HEK293T (cell line): ENCODE measurements around the gene MUSTN1.

Source experiments
- BHLHE40 ChIP-seq: fragments of 450-650 bp; IDR thresholded peaks from 2 replicates; pipeline ENCODE4 v1.6.1; 2016; ENCODE audit warnings: mild to moderate bottlenecking, moderate library complexity, borderline replicate concordance
- CTBP1 ChIP-seq: fragments of 450-650 bp; IDR thresholded peaks from 2 replicates; pipeline ENCODE4 v1.6.1; 2016; ENCODE audit warnings: borderline replicate concordance
- ELF4 ChIP-seq: fragments of 450-650 bp; IDR thresholded peaks from 2 replicates; pipeline ENCODE4 v1.6.1; 2017; ENCODE audit warnings: antibody characterized with exemption
- FOXA1 ChIP-seq: fragments of 450-650 bp; IDR thresholded peaks from 2 replicates; pipeline ENCODE4 v1.6.1; 2016; ENCODE audit warnings: mild to moderate bottlenecking
- FOXK2 ChIP-seq: fragments of 450-650 bp; IDR thresholded peaks from 2 replicates; pipeline ENCODE4 v1.6.1; 2016; ENCODE audit warnings: mild to moderate bottlenecking
- FOXM1 ChIP-seq: fragments of 450-650 bp; IDR thresholded peaks from 2 replicates; pipeline ENCODE4 v1.6.1; 2017; ENCODE audit warnings: mild to moderate bottlenecking, borderline replicate concordance
- HDGF ChIP-seq: fragments of 450-650 bp; IDR thresholded peaks from 2 replicates; pipeline ENCODE4 v1.6.1; 2017; ENCODE audit warnings: antibody characterized with exemption, borderline replicate concordance
- L3MBTL2 ChIP-seq: fragments of 450-650 bp; conservative IDR thresholded peaks from 2 replicates; pipeline ENCODE4 v1.6.1; 2016; ENCODE audit warnings: mild to moderate bottlenecking
- LEF1 ChIP-seq: fragments of 450-650 bp; IDR thresholded peaks from 2 replicates; pipeline ENCODE4 v1.6.1; 2017; ENCODE audit warnings: mild to moderate bottlenecking, borderline replicate concordance
- PKNOX1 ChIP-seq: fragments of 450-650 bp; IDR thresholded peaks from 2 replicates; pipeline ENCODE4 v1.6.1; 2016
- SP1 ChIP-seq: fragments of 450-650 bp; IDR thresholded peaks from 2 replicates; pipeline ENCODE4 v1.6.1; 2017
- SUZ12 ChIP-seq: fragments of 450-650 bp; IDR thresholded peaks from 2 replicates; pipeline ENCODE4 v1.6.1; 2016; ENCODE audit warnings: mild to moderate bottlenecking
- TARDBP ChIP-seq: fragments of 450-650 bp; IDR thresholded peaks from 2 replicates; pipeline ENCODE4 v1.6.1; 2016

DNA sequence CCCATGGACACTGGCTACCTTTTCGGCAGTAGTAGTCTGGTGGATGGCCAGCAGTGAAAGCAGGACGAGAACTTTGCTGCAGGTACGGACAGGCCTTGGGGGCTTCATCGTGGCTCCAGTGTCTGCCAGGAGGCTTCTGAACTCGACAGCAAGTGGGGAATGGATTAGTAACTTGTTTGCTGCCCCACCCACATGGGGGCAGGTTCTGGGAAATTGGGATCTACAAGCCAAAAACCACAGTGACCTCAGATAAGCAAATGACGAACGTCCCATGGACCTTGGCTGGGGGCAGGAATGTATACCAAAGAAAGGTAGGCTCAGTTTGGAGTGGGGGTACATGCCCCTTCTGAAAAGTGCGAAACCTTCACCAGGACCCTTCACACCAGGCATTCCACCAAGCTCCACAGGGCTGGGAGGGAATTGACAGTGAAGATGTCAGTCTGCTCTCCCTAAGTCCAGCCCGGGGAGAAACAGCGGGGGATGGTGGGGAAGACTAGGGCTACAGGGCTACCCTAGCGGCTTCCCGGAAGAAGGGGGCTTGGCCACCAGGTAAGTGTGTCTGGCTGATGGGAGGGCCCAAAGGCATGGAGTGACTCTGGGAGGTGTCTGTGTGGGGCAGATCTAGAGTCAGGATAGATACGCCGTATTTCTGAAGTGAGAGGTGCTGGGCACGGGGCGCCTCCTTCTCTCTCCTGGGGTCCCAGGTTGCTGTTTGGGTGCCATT, 4.1 kb downstream of the MUSTN1 start, which contains the start of gene ITIH4:
- TF ChIP-seq ELF4 (no peak), PKNOX1 (no peak), LEF1 (no peak), BHLHE40 (no peak), SP1 (no peak), L3MBTL2 (no peak), TARDBP (no peak), SUZ12 (no peak), HDGF (no peak), FOXK2 (no peak), FOXA1 (no peak), FOXM1 (no peak), CTBP1 (no peak)
